COLO829 (cell line): Measurements from ENCODE around the gene CD164.
"Not testable (repeated sequence)": the region's sequence is repeated elsewhere in the genome, so short reads cannot be mapped to it uniquely, and the experiment has no call there.

Source experiments
- DNase-seq: peaks from one replicate; pipeline ENCODE4 v3.0.0; 2012; ENCODE audit warnings: low spot score

Gene CD164

GRCh38 chr6:109374326-109374892, 7.9 kb downstream of the CD164 start:
- no peak for DNase-seq

- DNase-seq: no peak
These were observed 8.5 kb downstream of the CD164 start for GRCh38 chr6:109373762-109374161.

- no peak for DNase-seq
These were observed 8.9 kb downstream of the CD164 start for GRCh38 chr6:109373331-109373730.

GRCh38 chr6:109372130-109372529, 10.1 kb downstream of the CD164 start:
- DNase-seq: no peak

- no peak for DNase-seq
These were observed 11.5 kb downstream of the CD164 start for GRCh38 chr6:109370792-109371191.

- DNase-seq: no peak
These were observed 11.9 kb downstream of the CD164 start for GRCh38 chr6:109370336-109370735.

GRCh38 chr6:109369728-109370127, 12.5 kb downstream of the CD164 start:
- DNase-seq: no peak

- DNase-seq: not testable (repeated sequence)
These were observed 17.7 kb downstream of the CD164 start for GRCh38 chr6:109364382-109365078.

- no peak for DNase-seq
These were observed 18.5 kb downstream of the CD164 start for GRCh38 chr6:109363753-109364152.

GRCh38 chr6:109362102-109362884, 20.0 kb downstream of the CD164 start:
- DNase-seq: no peak

- no peak for DNase-seq
These were observed 21.5 kb downstream of the CD164 start for GRCh38 chr6:109360791-109361190.

- no peak for DNase-seq
These were observed 22.0 kb downstream of the CD164 start for GRCh38 chr6:109360281-109360680.

GRCh38 chr6:109359248-109359647, 23.0 kb downstream of the CD164 start:
- DNase-seq: no peak

GRCh38 chr6:109358204-109358603, 24.1 kb downstream of the CD164 start:
- no peak for DNase-seq

GRCh38 chr6:109356237-109356636, 26.0 kb downstream of the CD164 start:
- no peak for DNase-seq

GRCh38 chr6:109351231-109352130, 30.8 kb downstream of the CD164 start:
- DNase-seq: no peak

GRCh38 chr6:109349419-109349987, 32.8 kb downstream of the CD164 start:
- DNase-seq: no peak

- DNase-seq: no peak
These were observed 34.0 kb downstream of the CD164 start for GRCh38 chr6:109348226-109348625.

GRCh38 chr6:109347779-109348178, 34.5 kb downstream of the CD164 start:
- no peak for DNase-seq

GRCh38 chr6:109345986-109346385, 36.3 kb downstream of the CD164 start:
- no peak for DNase-seq

- no peak for DNase-seq
These were observed 38.0 kb downstream of the CD164 start for GRCh38 chr6:109344226-109344625.

- no peak for DNase-seq
These were observed 38.7 kb downstream of the CD164 start for GRCh38 chr6:109343518-109343917.
